Measurements from ENCODE around the gene FOXF1. TPM values are rescaled to one million over a fixed set of nuclear protein-coding genes. Genes with fewer than 3 reads are reported as not detected.

FOXF1 gene
- total RNA-seq, 6 experiments from 2014 or later: 0.58 to 1.6 (median 1.2) TPM

GRCh38 chr16:86545954-86546637 lies 35.8 kb downstream of the FOXF1 start:
- DNase-seq (no peak), ATAC-seq (no peak)
- 88% methylated on average over 12 of the region's 19 CpGs for WGBS (ENCODE audit: insufficient coverage, low coverage, low lambda C conversion rate, missing lambda C conversion rate)
- H3K9me3 ChIP-seq: no peaks in the 10 kb centered on the region
- no peaks in the 10 kb centered on the region for H3K27me3 ChIP-seq
- no peak overlapping the region for H3K4me3 ChIP-seq
- no peaks in the 10 kb centered on the region for H3K4me1 ChIP-seq
- no peak overlapping the region for H3K27ac ChIP-seq
- TF ChIP-seq POLR2A (IDR thresholded peaks at IDR 0.05) (no peak), CTCF (IDR thresholded peaks at IDR 0.05) (no peak)
- intact Hi-C loops (cut with DNase I): no loop called here
- peaks cover 0 to 38% (median 10%) of the 10 kb centered on the region in 4 donors for H3K36me3 ChIP-seq

- ATAC-seq: no peak
- WGBS (ENCODE audit: insufficient coverage, low coverage, low lambda C conversion rate, missing lambda C conversion rate): 80% methylated on average over 3 of the region's 8 CpGs
- no peaks in the 10 kb centered on the region for H3K27me3 ChIP-seq
- H3K27ac ChIP-seq: no peak overlapping the region
- no peak for TF ChIP-seq CTCF (IDR thresholded peaks at IDR 0.05)
- no peak for TF ChIP-seq POLR2A (IDR thresholded peaks at IDR 0.05)
- DNase-seq: no peak
- H3K4me1 ChIP-seq: no peaks in the 10 kb centered on the region
- peaks cover 0 to 33% (median 7%) of the 10 kb centered on the region in 4 donors for H3K36me3 ChIP-seq
- intact Hi-C loops (cut with DNase I): no loop called here
- no peaks in the 10 kb centered on the region for H3K9me3 ChIP-seq
- no peak overlapping the region for H3K4me3 ChIP-seq
These were observed 36.3 kb downstream of the FOXF1 start for GRCh38 chr16:86546638-86547013.

GRCh38 chr16:86547286-86547685 lies 37.0 kb downstream of the FOXF1 start:
- no peak for DNase-seq
- 88% methylated on average over 6 of the region's 11 CpGs for WGBS (ENCODE audit: insufficient coverage, low coverage, low lambda C conversion rate, missing lambda C conversion rate)
- ATAC-seq: no peak
- Histone ChIP-seq H3K4me3 (no peak overlapping the region), H3K36me3 (peaks cover 0 to 26% (median 4%) of the 10 kb centered on the region in 4 donors), H3K27me3 (no peaks in the 10 kb centered on the region), H3K27ac (no peak overlapping the region), H3K4me1 (no peaks in the 10 kb centered on the region), H3K9me3 (no peaks in the 10 kb centered on the region)
- no peak for TF ChIP-seq CTCF (IDR thresholded peaks at IDR 0.05)
- TF ChIP-seq POLR2A (IDR thresholded peaks at IDR 0.05): no peak
- intact Hi-C loops (cut with DNase I): no loop called here

GRCh38 chr16:86549076-86549892 lies 39.0 kb downstream of the FOXF1 start:
- Histone ChIP-seq H3K4me3 (no peak overlapping the region), H3K27me3 (no peaks in the 10 kb centered on the region), H3K9me3 (no peaks in the 10 kb centered on the region), H3K36me3 (peaks cover 0 to 23% (median 3%) of the 10 kb centered on the region in 4 donors), H3K4me1 (peaks cover 0 to 4% (median 1%) of the 10 kb centered on the region in 4 donors), H3K27ac (no peak overlapping the region)
- TF ChIP-seq POLR2A (IDR thresholded peaks at IDR 0.05) (no peak), CTCF (IDR thresholded peaks at IDR 0.05) (no peak)
- DNase-seq (no peak), ATAC-seq (no peak)
- intact Hi-C loops (cut with DNase I): no loop called here
- 69% methylated on average over 5 of the region's 8 CpGs for WGBS (ENCODE audit: insufficient coverage, low coverage, low lambda C conversion rate, missing lambda C conversion rate)

All from right lobe of liver (tissue), 6 donors.